ENCODE results near the gene OSGIN1.
A peak's percentile ranks its signal among the peaks of the same experiment; 100 is the strongest.

The OSGIN1 gene, protein sequence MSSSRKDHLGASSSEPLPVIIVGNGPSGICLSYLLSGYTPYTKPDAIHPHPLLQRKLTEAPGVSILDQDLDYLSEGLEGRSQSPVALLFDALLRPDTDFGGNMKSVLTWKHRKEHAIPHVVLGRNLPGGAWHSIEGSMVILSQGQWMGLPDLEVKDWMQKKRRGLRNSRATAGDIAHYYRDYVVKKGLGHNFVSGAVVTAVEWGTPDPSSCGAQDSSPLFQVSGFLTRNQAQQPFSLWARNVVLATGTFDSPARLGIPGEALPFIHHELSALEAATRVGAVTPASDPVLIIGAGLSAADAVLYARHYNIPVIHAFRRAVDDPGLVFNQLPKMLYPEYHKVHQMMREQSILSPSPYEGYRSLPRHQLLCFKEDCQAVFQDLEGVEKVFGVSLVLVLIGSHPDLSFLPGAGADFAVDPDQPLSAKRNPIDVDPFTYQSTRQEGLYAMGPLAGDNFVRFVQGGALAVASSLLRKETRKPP

GRCh38 chr16:83952940-83953795 lies at the start of gene OSGIN1:
Gene OSGIN1 (plus strand): TSS chr16:83953240. CDS start chr16:83957672, 4,432 bp downstream.
- peak; percentile 79 for DNase-seq (ENCODE audit: low read depth in 2 of 2)

GRCh38 chr16:83903751-83904150 lies 49.3 kb upstream of the OSGIN1 start:
- no peak for DNase-seq (ENCODE audit: low read depth in 2 of 2)

DNA sequence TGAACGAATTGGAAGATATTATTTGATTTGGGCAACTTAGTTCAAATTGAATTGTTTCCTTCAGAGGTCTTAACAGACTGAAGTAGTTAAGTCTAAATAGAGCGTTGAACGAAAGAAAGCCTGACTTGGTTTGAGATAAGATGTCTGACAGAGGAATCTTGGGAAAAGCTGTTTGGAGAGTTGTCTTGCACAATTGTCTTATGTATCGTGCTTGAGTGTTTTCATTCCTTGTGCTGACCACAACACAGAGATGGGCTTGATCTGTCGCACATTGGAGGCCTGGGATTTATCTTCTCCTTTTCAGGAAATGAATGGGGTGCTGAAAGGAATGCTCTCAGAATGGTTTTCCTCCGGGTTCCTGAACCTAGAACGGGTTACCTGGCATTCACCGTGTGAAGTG lies 46.4 kb upstream of the OSGIN1 start:
- DNase-seq (ENCODE audit: low read depth in 2 of 2): peak in 1 of 2 experiments; percentile 12

DNA sequence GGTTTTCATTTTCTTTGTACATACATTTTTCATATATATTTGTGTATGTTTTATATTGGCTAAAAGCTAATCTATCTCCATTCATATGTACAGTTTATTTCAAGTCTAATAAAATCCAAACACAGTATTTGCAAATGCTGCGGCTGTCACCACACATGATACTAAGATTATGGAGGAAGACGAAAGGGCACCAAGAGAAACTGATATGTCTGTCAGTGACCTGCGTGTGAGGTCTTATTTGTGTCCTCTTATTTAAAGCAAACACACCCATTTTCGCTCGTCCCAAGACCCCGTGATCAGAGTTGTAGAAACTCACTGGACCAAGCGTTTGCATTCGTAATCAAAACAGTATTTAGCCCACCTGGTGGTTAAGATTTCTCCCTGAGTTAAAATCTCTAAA lies 45.9 kb upstream of the OSGIN1 start:
- no peak for DNase-seq (ENCODE audit: low read depth in 2 of 2)

DNA sequence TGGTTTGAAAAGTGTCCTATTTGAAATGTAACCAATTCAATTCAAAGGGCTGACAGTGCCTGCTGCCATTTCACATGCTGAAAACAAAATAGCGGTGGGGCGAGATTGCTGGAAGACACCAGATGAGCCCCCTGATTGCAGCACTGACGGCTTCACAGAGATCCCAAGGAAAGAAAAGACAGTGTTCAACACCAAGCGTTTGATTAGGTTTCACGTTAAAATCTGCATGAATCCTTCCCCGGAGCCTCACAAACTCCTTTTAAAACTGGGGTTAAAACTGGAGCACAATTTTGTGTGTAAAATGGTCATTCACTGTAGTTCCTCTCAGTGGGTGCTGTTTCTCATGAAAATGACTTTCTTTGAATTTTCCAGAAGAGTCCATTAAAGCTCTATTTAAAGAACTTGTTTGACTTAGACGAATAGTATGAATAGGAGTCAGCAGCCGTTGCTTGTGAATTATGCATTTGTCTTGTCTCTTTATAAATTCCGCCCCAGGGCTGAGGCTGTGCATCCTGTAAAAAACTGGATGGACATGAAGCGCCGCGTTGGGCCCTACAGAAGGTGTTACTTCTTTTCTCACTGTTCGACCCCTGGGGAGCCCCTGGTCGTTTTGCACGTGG lies 45.3 kb upstream of the OSGIN1 start:
- DNase-seq (ENCODE audit: low read depth in 2 of 2): no peak

DNA sequence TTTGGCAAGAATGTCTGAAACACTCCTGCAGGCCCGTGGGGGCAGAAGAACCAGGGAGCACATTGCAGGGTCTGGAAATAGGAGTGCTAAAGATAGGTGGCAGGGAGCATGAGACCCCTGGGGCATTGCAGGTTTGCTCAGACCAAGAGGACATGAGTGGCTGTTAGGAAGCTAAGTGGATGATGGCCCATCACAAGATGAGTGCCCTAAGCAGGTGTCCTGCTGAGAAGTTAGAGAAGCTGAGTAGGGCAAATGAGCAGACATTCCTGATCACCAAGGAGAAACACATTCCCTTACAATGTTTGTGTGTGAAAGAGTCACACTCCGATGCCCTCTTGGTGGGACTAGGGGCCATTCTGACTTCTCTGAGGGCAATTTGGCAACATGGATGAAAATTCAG lies 44.2 kb upstream of the OSGIN1 start:
- no peak for DNase-seq (ENCODE audit: low read depth in 2 of 2)

GRCh38 chr16:83911290-83911689 lies 41.8 kb upstream of the OSGIN1 start:
- DNase-seq (ENCODE audit: low read depth in 2 of 2): no peak

GRCh38 chr16:83912519-83913244 lies 40.4 kb upstream of the OSGIN1 start:
- no peak for DNase-seq (ENCODE audit: low read depth in 2 of 2)

- DNase-seq (ENCODE audit: low read depth in 2 of 2): no peak
These were observed 39.8 kb upstream of the OSGIN1 start for GRCh38 chr16:83913245-83913633.

GRCh38 chr16:83914091-83914710 lies 38.8 kb upstream of the OSGIN1 start:
- no peak for DNase-seq (ENCODE audit: low read depth in 2 of 2)

DNA sequence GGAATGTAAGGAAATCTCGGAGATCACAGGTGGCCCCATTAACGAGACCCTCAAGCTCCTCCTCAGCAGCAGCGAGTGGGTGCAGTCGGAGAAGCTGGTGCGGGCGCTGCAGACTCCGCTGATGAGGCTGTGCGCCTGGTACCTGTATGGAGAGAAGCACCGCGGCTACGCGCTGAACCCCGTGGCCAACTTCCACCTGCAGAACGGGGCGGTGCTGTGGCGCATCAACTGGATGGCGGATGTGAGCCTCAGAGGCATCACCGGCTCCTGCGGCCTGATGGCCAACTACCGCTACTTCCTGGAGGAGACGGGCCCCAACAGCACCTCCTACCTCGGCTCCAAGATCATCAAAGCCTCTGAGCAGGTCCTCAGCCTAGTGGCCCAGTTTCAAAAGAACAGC lies 38.0 kb upstream of the OSGIN1 start:
- no peak for DNase-seq (ENCODE audit: low read depth in 2 of 2)

GRCh38 chr16:83915491-83915890 lies 37.5 kb upstream of the OSGIN1 start:
- no peak for DNase-seq (ENCODE audit: low read depth in 2 of 2)

- DNase-seq (ENCODE audit: low read depth in 2 of 2): no peak
These were observed 35.6 kb upstream of the OSGIN1 start for GRCh38 chr16:83917152-83918120.

GRCh38 chr16:83920894-83921491 lies 32.0 kb upstream of the OSGIN1 start:
- no peak for DNase-seq (ENCODE audit: low read depth in 2 of 2)

DNA sequence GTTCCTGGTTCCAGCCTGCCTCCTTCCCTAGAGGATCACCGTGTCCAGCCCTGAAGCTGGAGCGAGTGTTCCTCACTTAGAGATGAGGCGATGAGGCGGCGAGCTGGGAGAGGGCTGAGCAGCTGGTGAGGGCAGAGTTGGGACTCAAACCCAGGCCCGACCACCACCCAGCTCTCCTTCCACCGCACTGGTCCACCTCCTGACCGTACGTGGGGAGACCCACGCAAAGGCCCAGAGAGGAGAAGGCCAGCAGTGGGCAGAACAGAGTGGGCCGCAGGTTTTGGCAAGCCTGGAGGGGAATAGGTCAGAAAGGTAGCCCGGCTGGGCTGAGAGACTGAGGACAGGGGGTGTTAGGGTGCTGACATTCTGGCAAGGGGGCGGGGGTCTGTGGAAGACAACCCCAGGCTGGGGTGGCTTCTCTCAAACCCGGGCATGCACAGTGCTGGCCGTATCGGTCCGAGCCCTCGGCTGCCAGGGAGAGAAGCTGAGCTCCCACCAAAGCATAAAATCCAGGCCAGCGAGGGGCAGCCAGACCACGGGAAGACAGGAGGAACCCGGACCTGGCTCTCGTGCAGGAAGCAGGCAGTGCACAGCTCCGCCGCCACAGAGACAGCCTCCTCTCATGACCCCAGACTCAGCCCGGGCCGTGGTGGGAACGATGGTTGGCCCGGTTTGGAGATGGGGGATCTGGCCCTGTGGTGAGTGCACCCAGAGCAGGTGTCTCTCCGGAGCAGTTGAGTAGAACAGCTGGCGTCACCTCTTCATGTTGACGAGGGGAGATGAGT lies 29.3 kb upstream of the OSGIN1 start:
- DNase-seq (ENCODE audit: low read depth in 2 of 2): no peak

GRCh38 chr16:83924686-83925085 lies 28.4 kb upstream of the OSGIN1 start:
- no peak for DNase-seq (ENCODE audit: low read depth in 2 of 2)

DNA sequence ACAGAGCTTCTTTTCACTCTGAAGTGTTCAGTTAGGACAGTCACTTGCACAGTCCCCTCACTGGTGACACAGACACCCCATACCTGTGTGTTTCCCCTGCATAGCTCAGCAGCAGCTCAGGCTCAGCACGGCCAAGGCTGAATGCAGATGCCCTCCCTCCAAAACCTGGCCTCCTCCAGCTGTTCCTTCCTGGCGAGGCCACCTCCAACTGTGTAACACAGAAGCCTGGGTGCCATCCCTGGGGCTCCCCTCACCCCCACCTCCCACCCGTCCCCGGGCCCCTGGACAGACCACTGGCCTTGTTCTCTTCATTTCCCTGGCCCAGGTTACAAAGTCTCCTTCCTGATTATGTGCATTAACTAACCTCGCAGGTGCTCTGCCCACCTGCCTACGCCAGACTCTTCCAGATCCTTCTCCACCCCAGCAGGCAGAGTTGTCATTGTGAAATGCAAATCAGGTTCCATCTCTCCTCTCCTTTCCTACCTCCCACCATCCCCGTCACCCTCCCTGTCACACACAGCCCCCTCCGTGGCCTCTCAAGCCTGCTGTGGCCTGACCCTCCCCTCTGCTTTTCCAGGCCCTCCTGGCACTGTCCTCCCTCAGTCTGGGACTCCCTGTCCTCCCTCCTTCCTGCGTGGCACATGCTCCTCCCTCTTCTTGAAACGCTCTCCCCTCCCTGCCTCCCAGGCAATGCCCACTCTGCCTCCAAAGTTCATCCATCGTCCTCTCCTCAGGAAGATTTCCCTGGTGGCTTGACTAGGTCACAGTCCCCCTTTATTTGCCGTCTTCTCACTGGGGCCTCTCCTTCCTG lies 27.7 kb upstream of the OSGIN1 start:
- DNase-seq (ENCODE audit: low read depth in 2 of 2): no peak
